ENCODE results near the gene RARRES1.

GRCh38 chr3:158671821-158672214 is 60.4 kb downstream of the RARRES1 start:
- no peak for TF ChIP-seq SUZ12 (IDR thresholded peaks at IDR 0.05; ENCODE audit: extremely low read depth, insufficient read depth, insufficient read length)
- TF ChIP-seq YY1 (IDR thresholded peaks at IDR 0.05; ENCODE audit: insufficient read depth, insufficient read length) = no peak
- TF ChIP-seq ZNF274 (IDR thresholded peaks at IDR 0.05; ENCODE audit: low read depth, low read length) = no peak
